Keratinocyte (primary cell): ENCODE data around the gene GAB2. TPM values are rescaled to one million over a fixed set of nuclear protein-coding genes. Genes with fewer than 3 reads are reported as not detected.

Experiments
- DNase-seq: peaks from one replicate; pipeline ENCODE4 v3.0.0-alpha.2; 2011; ENCODE audit warnings: low read depth, missing footprints, low spot score
- FAIRE-seq: peaks from 2 replicates; lab custom pipeline; 2011; peaks lifted over from hg19 to GRCh38; lab: Jason Lieb, UNC
- H2AFZ ChIP-seq: 2 replicates; pipeline ENCODE4 v1.6.0; 2012; ENCODE audit warnings: low read length, control low read depth, inconsistent platforms; ENCODE audit not compliant: control insufficient read depth
- H3K27ac ChIP-seq: 2 replicates; pipeline ENCODE4 v1.5.1; 2011; ENCODE audit warnings: low read length; ENCODE audit not compliant: control insufficient read depth, insufficient read depth
- H3K27me3 ChIP-seq: 3 replicates; pipeline ENCODE4 v1.6.0; 2011; ENCODE audit warnings: low read length; ENCODE audit not compliant: control insufficient read depth, insufficient read depth; ENCODE audit errors: extremely low read depth
- H3K36me3 ChIP-seq, 2 experiments: 2 replicates in 1 of 2; 3 replicates in 1 of 2; pipeline ENCODE4 v1.5.1; 2011; ENCODE audit warnings: low read length in 2 of 2, mild to moderate bottlenecking in 1 of 2; ENCODE audit not compliant: control insufficient read depth in 2 of 2, insufficient read depth in 2 of 2; ENCODE audit errors: extremely low read depth in 1 of 2
- H3K4me1 ChIP-seq: 3 replicates; pipeline ENCODE4 v1.5.1; 2011; ENCODE audit warnings: low read length; ENCODE audit not compliant: control insufficient read depth, insufficient read depth; ENCODE audit errors: extremely low read depth
- H3K4me2 ChIP-seq: 3 replicates; pipeline ENCODE4 v1.6.0; 2011; ENCODE audit warnings: low read depth, low read length; ENCODE audit not compliant: control insufficient read depth, insufficient read depth; ENCODE audit errors: extremely low read depth
- H3K4me3 ChIP-seq, 3 experiments: fragments of 200-600 bp in 1 of 3; sonication (generic) in 1 of 3; 2 replicates in 2 of 3; 3 replicates in 1 of 3; pipeline ENCODE4 v1.5.1; 2011 to 2016; ENCODE audit warnings: low read length in 3 of 3, mild to moderate bottlenecking in 3 of 3, control low read depth in 2 of 3, inconsistent platforms in 1 of 3, low read depth in 1 of 3, mixed read lengths in 1 of 3, mixed run types in 1 of 3, moderate library complexity in 1 of 3; ENCODE audit not compliant: control insufficient read depth in 2 of 3, insufficient read depth in 2 of 3; ENCODE audit errors: extremely low read depth in 1 of 3
- H3K79me2 ChIP-seq: 2 replicates; pipeline ENCODE4 v1.6.0; 2012; ENCODE audit warnings: low read length; ENCODE audit not compliant: control insufficient read depth, insufficient read depth
- H3K9ac ChIP-seq: 3 replicates; pipeline ENCODE4 v1.6.0; 2011; ENCODE audit warnings: low read length; ENCODE audit not compliant: control insufficient read depth, insufficient read depth; ENCODE audit errors: extremely low read depth
- H3K9me1 ChIP-seq: 3 replicates; pipeline ENCODE4 v1.6.0; 2011; ENCODE audit warnings: low read length; ENCODE audit not compliant: control insufficient read depth, insufficient read depth; ENCODE audit errors: extremely low read depth
- H3K9me3 ChIP-seq: 2 replicates; pipeline ENCODE4 v1.5.1; 2012; ENCODE audit warnings: low read depth, low read length; ENCODE audit not compliant: control insufficient read depth
- H4K20me1 ChIP-seq: 3 replicates; pipeline ENCODE4 v1.6.0; 2011; ENCODE audit warnings: low read length; ENCODE audit not compliant: control insufficient read depth, insufficient read depth; ENCODE audit errors: extremely low read depth
- CTCF ChIP-seq, 3 experiments: IDR thresholded peaks in 1 of 3; conservative IDR thresholded peaks in 1 of 3; optimal IDR thresholded peaks in 1 of 3; 2 replicates in 2 of 3; 3 replicates in 1 of 3; pipeline versions ENCODE3 to v1.5.1; 2011; ENCODE audit warnings: low read length in 3 of 3, mild to moderate bottlenecking in 3 of 3, moderate library complexity in 2 of 3, control low read depth in 1 of 3, inconsistent platforms in 1 of 3; ENCODE audit not compliant: insufficient read depth in 2 of 3; ENCODE audit errors: extremely low read depth in 1 of 3
- EZH2 ChIP-seq: IDR thresholded peaks from one replicate; pipeline ENCODE4 v1.6.1; 2012; ENCODE audit warnings: inconsistent platforms, mild to moderate bottlenecking, low read length, moderate library complexity
- dilution Hi-C: fragments of 300-500 bp; cut with MboI; formaldehyde crosslinking; loops from one replicate; pipeline ENCODE4 v1.7.0; 2020; ENCODE audit warnings: low sequenced_read_pairs; ENCODE audit not compliant: extremely low pct_ligation_motif_present
- polyA plus RNA-seq, 5 experiments: library from polyadenylated mRNA; depleted of rRNA in 3 of 5; stranded (reverse) in 3 of 5; stranded (forward) in 1 of 5; unstranded in 1 of 5; fragments of >200 nt; gene quantifications; 1 replicate in 1 of 5; 2 replicates in 3 of 5; 3 replicates in 1 of 5; pipeline versions ENCODE4 v1.2.1 to v1.2.3, GENCODE V29; 2011 to 2012; ENCODE audit warnings: missing spikeins in 2 of 5, low read depth in 1 of 5, low replicate concordance in 1 of 5

The GAB2 gene
- polyA plus RNA-seq, 1 donor (not counting 4 experiments of a cell fraction or from before 2014, with no cell fraction given): 0.68 TPM

GRCh38 chr11:78350091-78350645, 67.5 kb downstream of the GAB2 start:
- Histone ChIP-seq H3K36me3 (no peaks in the 10 kb centered on the region), H3K27me3 (no peaks in the 10 kb centered on the region), H2AFZ (no peak overlapping the region), H3K9ac (no peak overlapping the region), H3K4me2 (no peak overlapping the region), H4K20me1 (no peaks in the 10 kb centered on the region), H3K4me3 (no peak overlapping the region), H3K4me1 (no peaks in the 10 kb centered on the region), H3K9me3 (no peaks in the 10 kb centered on the region), H3K9me1 (no peaks in the 10 kb centered on the region), H3K79me2 (no peaks in the 10 kb centered on the region), H3K27ac (no peak overlapping the region)
- dilution Hi-C loops: no loop called here
- DNase-seq: no peak
- no peak for FAIRE-seq
- TF ChIP-seq EZH2 (no peak), CTCF (optimal IDR thresholded peaks at IDR 0.05 in 1 of 3, IDR thresholded peaks at IDR 0.05 in 1 of 3, conservative IDR thresholded peaks at IDR 0.05 in 1 of 3; ENCODE audit: extremely low read depth in 1 of 3, insufficient read depth in 2 of 3, low read length in 3 of 3) (no peak)

DNA sequence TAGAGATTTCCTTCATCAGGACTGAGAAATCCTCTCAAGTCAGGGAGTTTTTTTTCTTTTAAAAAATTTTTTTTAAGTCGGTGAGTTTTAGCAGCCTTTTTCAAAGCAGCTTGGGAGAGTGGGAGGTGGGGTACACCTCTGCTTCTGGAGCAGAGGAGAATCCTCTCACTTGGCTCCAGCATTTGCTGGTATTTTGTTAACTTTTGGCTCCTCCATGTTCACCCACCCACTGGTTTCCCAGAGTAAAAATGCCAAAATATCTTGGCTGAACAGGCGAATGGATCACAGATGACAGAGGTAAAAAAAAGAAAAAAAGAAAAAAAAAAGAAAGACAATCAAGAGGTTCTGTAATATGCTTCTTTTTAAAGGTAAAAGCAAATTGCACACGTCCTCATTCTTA, 68.0 kb downstream of the GAB2 start:
- no peak overlapping the region for H3K4me2 ChIP-seq
- H3K9ac ChIP-seq: no peak overlapping the region
- no peaks in the 10 kb centered on the region for H3K79me2 ChIP-seq
- no peaks in the 10 kb centered on the region for H3K4me1 ChIP-seq
- H3K4me3 ChIP-seq: no peak overlapping the region
- H4K20me1 ChIP-seq: no peaks in the 10 kb centered on the region
- dilution Hi-C loops: no loop called here
- no peak for TF ChIP-seq EZH2
- TF ChIP-seq CTCF (optimal IDR thresholded peaks at IDR 0.05 in 1 of 3, IDR thresholded peaks at IDR 0.05 in 1 of 3, conservative IDR thresholded peaks at IDR 0.05 in 1 of 3; ENCODE audit: extremely low read depth in 1 of 3, insufficient read depth in 2 of 3, low read length in 3 of 3): no peak
- no peaks in the 10 kb centered on the region for H3K36me3 ChIP-seq
- no peak for FAIRE-seq
- H3K9me1 ChIP-seq: no peaks in the 10 kb centered on the region
- no peak overlapping the region for H2AFZ ChIP-seq
- DNase-seq: no peak
- no peak overlapping the region for H3K27ac ChIP-seq
- no peaks in the 10 kb centered on the region for H3K9me3 ChIP-seq
- H3K27me3 ChIP-seq: no peaks in the 10 kb centered on the region
